ENCODE data around the gene EED. TPM values are rescaled to one million over a fixed set of nuclear protein-coding genes. Genes with fewer than 3 reads are reported as not detected.

EED gene
- total RNA-seq, 1 experiment from 2014 or later = 27.3 TPM

DNA sequence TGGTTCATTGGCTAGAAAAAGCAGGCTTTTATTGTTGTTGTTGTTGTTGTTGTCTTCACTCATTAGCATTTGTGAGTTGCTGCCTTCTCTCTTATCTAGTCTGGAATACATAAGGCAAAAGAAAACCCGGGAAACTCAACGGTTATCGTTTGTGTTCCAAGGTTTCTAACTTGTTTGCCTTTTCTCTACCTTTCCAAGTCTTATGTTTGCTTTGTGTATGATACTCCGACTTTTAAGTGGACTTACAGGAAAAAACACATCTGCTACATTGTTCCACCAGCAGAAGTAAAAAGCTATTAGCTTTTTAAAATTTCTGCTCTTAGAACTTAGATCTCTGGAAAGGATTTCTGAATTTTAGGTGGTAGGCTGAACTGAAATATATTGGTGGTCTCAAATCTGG lies 30.4 kb downstream of the EED start:
- DNase-seq (ENCODE audit: low spot score) (no peak), ATAC-seq (no peak)
- POLR2A ChIA-PET = no interaction called here
- no peaks in the 10 kb centered on the region for H3K27me3 Mint-ChIP-seq (ENCODE audit: low read depth)
- peaks cover 24% of the 10 kb centered on the region for H3K36me3 Mint-ChIP-seq
- TF ChIP-seq, protein P1, sequence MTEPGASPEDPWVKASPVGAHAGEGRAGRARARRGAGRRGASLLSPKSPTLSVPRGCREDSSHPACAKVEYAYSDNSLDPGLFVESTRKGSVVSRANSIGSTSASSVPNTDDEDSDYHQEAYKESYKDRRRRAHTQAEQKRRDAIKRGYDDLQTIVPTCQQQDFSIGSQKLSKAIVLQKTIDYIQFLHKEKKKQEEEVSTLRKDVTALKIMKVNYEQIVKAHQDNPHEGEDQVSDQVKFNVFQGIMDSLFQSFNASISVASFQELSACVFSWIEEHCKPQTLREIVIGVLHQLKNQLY (CRISPR knock-in tag; IDR thresholded peaks at IDR 0.05) = no peak
- TF ChIP-seq RORB (CRISPR knock-in tag; IDR thresholded peaks at IDR 0.05) (no peak), MYBL2 (CRISPR knock-in tag; IDR thresholded peaks at IDR 0.05) (no peak), JAZF1 (CRISPR knock-in tag; IDR thresholded peaks at IDR 0.05) (no peak), ZNF396 (CRISPR knock-in tag; IDR thresholded peaks at IDR 0.05; ENCODE audit: borderline replicate concordance) (no peak), GABPB1 (CRISPR knock-in tag; IDR thresholded peaks at IDR 0.05) (no peak), SMAD3 (CRISPR knock-in tag; IDR thresholded peaks at IDR 0.05; ENCODE audit: borderline replicate concordance) (no peak)
- TF ChIP-seq, protein P2, sequence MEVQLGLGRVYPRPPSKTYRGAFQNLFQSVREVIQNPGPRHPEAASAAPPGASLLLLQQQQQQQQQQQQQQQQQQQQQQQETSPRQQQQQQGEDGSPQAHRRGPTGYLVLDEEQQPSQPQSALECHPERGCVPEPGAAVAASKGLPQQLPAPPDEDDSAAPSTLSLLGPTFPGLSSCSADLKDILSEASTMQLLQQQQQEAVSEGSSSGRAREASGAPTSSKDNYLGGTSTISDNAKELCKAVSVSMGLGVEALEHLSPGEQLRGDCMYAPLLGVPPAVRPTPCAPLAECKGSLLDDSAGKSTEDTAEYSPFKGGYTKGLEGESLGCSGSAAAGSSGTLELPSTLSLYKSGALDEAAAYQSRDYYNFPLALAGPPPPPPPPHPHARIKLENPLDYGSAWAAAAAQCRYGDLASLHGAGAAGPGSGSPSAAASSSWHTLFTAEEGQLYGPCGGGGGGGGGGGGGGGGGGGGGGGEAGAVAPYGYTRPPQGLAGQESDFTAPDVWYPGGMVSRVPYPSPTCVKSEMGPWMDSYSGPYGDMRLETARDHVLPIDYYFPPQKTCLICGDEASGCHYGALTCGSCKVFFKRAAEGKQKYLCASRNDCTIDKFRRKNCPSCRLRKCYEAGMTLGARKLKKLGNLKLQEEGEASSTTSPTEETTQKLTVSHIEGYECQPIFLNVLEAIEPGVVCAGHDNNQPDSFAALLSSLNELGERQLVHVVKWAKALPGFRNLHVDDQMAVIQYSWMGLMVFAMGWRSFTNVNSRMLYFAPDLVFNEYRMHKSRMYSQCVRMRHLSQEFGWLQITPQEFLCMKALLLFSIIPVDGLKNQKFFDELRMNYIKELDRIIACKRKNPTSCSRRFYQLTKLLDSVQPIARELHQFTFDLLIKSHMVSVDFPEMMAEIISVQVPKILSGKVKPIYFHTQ (CRISPR knock-in tag; IDR thresholded peaks at IDR 0.05) = no peak
- TF ChIP-seq, protein P3, sequence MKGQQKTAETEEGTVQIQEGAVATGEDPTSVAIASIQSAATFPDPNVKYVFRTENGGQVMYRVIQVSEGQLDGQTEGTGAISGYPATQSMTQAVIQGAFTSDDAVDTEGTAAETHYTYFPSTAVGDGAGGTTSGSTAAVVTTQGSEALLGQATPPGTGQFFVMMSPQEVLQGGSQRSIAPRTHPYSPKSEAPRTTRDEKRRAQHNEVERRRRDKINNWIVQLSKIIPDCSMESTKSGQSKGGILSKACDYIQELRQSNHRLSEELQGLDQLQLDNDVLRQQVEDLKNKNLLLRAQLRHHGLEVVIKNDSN (CRISPR knock-in tag; IDR thresholded peaks at IDR 0.05) = no peak
- TF ChIP-seq, protein P4, sequence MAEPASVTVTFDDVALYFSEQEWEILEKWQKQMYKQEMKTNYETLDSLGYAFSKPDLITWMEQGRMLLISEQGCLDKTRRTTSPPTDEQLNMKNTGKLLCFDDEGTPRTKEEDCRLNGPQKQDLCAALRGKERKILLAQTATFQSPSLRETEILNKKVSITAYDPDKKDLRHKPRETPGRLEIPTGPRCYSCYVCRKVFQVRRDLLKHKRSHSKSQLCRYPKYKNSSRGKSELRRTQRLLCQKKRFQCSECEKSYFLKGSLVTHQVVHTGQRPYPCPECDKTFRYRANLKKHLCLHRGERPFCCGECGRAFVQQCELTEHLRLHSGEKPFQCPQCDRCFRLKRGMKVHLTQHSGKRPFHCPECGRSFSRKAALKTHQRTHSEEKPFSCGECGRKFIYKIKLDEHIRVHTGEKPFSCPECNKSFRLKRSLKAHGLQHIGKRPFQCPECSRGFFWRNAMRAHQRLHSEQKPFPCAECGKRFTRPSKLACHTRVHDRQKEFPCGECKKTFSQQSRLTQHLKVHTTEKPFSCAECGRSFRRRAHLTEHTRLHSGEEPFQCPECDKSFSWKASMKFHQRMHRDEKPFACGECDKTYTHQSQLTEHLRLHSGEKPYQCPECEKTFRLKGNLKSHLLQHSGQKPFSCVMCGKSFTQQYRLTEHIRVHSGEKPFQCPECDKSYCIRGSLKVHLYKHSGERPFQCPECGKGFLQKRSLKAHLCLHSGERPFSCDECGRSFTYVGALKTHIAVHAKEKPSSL (CRISPR knock-in tag; conservative IDR thresholded peaks at IDR 0.05) = no peak
- TF ChIP-seq, protein P5, sequence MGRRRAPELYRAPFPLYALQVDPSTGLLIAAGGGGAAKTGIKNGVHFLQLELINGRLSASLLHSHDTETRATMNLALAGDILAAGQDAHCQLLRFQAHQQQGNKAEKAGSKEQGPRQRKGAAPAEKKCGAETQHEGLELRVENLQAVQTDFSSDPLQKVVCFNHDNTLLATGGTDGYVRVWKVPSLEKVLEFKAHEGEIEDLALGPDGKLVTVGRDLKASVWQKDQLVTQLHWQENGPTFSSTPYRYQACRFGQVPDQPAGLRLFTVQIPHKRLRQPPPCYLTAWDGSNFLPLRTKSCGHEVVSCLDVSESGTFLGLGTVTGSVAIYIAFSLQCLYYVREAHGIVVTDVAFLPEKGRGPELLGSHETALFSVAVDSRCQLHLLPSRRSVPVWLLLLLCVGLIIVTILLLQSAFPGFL (CRISPR knock-in tag; IDR thresholded peaks at IDR 0.05; ENCODE audit: borderline replicate concordance) = no peak
- TF ChIP-seq, protein P6, sequence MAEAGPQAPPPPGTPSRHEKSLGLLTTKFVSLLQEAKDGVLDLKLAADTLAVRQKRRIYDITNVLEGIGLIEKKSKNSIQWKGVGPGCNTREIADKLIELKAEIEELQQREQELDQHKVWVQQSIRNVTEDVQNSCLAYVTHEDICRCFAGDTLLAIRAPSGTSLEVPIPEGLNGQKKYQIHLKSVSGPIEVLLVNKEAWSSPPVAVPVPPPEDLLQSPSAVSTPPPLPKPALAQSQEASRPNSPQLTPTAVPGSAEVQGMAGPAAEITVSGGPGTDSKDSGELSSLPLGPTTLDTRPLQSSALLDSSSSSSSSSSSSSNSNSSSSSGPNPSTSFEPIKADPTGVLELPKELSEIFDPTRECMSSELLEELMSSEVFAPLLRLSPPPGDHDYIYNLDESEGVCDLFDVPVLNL (CRISPR knock-in tag; IDR thresholded peaks at IDR 0.05; ENCODE audit: borderline replicate concordance, low read depth) = no peak
- TF ChIP-seq, protein P7, sequence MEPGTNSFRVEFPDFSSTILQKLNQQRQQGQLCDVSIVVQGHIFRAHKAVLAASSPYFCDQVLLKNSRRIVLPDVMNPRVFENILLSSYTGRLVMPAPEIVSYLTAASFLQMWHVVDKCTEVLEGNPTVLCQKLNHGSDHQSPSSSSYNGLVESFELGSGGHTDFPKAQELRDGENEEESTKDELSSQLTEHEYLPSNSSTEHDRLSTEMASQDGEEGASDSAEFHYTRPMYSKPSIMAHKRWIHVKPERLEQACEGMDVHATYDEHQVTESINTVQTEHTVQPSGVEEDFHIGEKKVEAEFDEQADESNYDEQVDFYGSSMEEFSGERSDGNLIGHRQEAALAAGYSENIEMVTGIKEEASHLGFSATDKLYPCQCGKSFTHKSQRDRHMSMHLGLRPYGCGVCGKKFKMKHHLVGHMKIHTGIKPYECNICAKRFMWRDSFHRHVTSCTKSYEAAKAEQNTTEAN (CRISPR knock-in tag; IDR thresholded peaks at IDR 0.05) = no peak
- TF ChIP-seq, protein P8, sequence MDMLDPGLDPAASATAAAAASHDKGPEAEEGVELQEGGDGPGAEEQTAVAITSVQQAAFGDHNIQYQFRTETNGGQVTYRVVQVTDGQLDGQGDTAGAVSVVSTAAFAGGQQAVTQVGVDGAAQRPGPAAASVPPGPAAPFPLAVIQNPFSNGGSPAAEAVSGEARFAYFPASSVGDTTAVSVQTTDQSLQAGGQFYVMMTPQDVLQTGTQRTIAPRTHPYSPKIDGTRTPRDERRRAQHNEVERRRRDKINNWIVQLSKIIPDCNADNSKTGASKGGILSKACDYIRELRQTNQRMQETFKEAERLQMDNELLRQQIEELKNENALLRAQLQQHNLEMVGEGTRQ (CRISPR knock-in tag; IDR thresholded peaks at IDR 0.05) = no peak
- TF ChIP-seq, protein P9, sequence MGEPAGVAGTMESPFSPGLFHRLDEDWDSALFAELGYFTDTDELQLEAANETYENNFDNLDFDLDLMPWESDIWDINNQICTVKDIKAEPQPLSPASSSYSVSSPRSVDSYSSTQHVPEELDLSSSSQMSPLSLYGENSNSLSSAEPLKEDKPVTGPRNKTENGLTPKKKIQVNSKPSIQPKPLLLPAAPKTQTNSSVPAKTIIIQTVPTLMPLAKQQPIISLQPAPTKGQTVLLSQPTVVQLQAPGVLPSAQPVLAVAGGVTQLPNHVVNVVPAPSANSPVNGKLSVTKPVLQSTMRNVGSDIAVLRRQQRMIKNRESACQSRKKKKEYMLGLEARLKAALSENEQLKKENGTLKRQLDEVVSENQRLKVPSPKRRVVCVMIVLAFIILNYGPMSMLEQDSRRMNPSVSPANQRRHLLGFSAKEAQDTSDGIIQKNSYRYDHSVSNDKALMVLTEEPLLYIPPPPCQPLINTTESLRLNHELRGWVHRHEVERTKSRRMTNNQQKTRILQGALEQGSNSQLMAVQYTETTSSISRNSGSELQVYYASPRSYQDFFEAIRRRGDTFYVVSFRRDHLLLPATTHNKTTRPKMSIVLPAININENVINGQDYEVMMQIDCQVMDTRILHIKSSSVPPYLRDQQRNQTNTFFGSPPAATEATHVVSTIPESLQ (CRISPR knock-in tag; IDR thresholded peaks at IDR 0.05) = no peak
- TF ChIP-seq, protein P10, sequence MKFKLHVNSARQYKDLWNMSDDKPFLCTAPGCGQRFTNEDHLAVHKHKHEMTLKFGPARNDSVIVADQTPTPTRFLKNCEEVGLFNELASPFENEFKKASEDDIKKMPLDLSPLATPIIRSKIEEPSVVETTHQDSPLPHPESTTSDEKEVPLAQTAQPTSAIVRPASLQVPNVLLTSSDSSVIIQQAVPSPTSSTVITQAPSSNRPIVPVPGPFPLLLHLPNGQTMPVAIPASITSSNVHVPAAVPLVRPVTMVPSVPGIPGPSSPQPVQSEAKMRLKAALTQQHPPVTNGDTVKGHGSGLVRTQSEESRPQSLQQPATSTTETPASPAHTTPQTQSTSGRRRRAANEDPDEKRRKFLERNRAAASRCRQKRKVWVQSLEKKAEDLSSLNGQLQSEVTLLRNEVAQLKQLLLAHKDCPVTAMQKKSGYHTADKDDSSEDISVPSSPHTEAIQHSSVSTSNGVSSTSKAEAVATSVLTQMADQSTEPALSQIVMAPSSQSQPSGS (CRISPR knock-in tag; IDR thresholded peaks at IDR 0.05; ENCODE audit: borderline replicate concordance, low read depth) = no peak
- no peak overlapping the region for H3K4me3 Mint-ChIP-seq
- CTCF ChIA-PET = interaction anchor here (1.0 kb wide), 3 partner anchors 19 to 73 kb away, joined by 3 to 6 read pairs (median 3); no protein-coding TSS in a partner anchor
- peaks cover 9% of the 10 kb centered on the region for H3K4me1 Mint-ChIP-seq
- H3K27ac Mint-ChIP-seq = no peak overlapping the region
- no peaks in the 10 kb centered on the region for H3K9me3 Mint-ChIP-seq
